Measurements from ENCODE around the gene TMEM123. TPM values are rescaled to one million over a fixed set of nuclear protein-coding genes. Genes with fewer than 3 reads are reported as not detected.

Gene TMEM123
- total and polyA plus RNA-seq, 2 of the 13 experiments (the other 11 are each of a cell fraction or from before 2014, with no cell fraction given) = 365 to 2,761 TPM

- no peak for TF ChIP-seq ZNF143 (CRISPR knock-in tag; IDR thresholded peaks at IDR 0.05)
- TF ChIP-seq ZNF160 (CRISPR knock-in tag; IDR thresholded peaks at IDR 0.05) = no peak
- TF ChIP-seq SATB2 (CRISPR knock-in tag; IDR thresholded peaks at IDR 0.05) = 0 out of 2 replicates have a peak, but pooled peaks have one; percentile 46
- TF ChIP-seq KLF11 (CRISPR knock-in tag; IDR thresholded peaks at IDR 0.05) = peak; percentile 82; the same call in 1 of the 2 replicates
- no peak for TF ChIP-seq SMARCE1 (IDR thresholded peaks at IDR 0.05; ENCODE audit: borderline replicate concordance)
- peak; percentile 89 for TF ChIP-seq SAP130 (CRISPR knock-in tag; IDR thresholded peaks at IDR 0.05; ENCODE audit: low read depth)
- TF ChIP-seq ARHGAP35 (CRISPR knock-in tag; IDR thresholded peaks at IDR 0.05; ENCODE audit: borderline replicate concordance) = no peak
- TF ChIP-seq ZNF766 (CRISPR knock-in tag; IDR thresholded peaks at IDR 0.05; ENCODE audit: borderline replicate concordance) = peak; percentile 91; the same call in 1 of the 2 replicates
- TF ChIP-seq MIER2 (CRISPR knock-in tag; IDR thresholded peaks at IDR 0.05) = peak; percentile 57; the same call in 1 of the 2 replicates
- TF ChIP-seq HMGA1 (CRISPR knock-in tag; conservative IDR thresholded peaks at IDR 0.05) = no peak
- peak; percentile 95 for TF ChIP-seq HNF1B (CRISPR knock-in tag; IDR thresholded peaks at IDR 0.05)
- TF ChIP-seq ATF7-NPFF (CRISPR knock-in tag; IDR thresholded peaks at IDR 0.05; ENCODE audit: low read depth) = no peak
- peak; percentile 60; the same call in 1 of the 2 replicates for TF ChIP-seq RFXAP (CRISPR knock-in tag; IDR thresholded peaks at IDR 0.05; ENCODE audit: borderline replicate concordance)
- TF ChIP-seq ZSCAN31 (CRISPR knock-in tag; IDR thresholded peaks at IDR 0.05; ENCODE audit: low read depth) = 0 out of 2 replicates have a peak, but pooled peaks have one; percentile 31
- TF ChIP-seq ASH2L (IDR thresholded peaks at IDR 0.05; ENCODE audit: insufficient read length, low read depth, low read length) = no peak
- no peak for TF ChIP-seq ZNF598 (CRISPR knock-in tag; IDR thresholded peaks at IDR 0.05; ENCODE audit: borderline replicate concordance)
- TF ChIP-seq, protein P1, sequence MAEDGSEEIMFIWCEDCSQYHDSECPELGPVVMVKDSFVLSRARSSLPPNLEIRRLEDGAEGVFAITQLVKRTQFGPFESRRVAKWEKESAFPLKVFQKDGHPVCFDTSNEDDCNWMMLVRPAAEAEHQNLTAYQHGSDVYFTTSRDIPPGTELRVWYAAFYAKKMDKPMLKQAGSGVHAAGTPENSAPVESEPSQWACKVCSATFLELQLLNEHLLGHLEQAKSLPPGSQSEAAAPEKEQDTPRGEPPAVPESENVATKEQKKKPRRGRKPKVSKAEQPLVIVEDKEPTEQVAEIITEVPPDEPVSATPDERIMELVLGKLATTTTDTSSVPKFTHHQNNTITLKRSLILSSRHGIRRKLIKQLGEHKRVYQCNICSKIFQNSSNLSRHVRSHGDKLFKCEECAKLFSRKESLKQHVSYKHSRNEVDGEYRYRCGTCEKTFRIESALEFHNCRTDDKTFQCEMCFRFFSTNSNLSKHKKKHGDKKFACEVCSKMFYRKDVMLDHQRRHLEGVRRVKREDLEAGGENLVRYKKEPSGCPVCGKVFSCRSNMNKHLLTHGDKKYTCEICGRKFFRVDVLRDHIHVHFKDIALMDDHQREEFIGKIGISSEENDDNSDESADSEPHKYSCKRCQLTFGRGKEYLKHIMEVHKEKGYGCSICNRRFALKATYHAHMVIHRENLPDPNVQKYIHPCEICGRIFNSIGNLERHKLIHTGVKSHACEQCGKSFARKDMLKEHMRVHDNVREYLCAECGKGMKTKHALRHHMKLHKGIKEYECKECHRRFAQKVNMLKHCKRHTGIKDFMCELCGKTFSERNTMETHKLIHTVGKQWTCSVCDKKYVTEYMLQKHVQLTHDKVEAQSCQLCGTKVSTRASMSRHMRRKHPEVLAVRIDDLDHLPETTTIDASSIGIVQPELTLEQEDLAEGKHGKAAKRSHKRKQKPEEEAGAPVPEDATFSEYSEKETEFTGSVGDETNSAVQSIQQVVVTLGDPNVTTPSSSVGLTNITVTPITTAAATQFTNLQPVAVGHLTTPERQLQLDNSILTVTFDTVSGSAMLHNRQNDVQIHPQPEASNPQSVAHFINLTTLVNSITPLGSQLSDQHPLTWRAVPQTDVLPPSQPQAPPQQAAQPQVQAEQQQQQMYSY (CRISPR knock-in tag; IDR thresholded peaks at IDR 0.05) = 0 out of 2 replicates have a peak, but pooled peaks have one; percentile 23
- TF ChIP-seq DNMT1 (CRISPR knock-in tag; IDR thresholded peaks at IDR 0.05) = no peak
- TF ChIP-seq, protein P2, sequence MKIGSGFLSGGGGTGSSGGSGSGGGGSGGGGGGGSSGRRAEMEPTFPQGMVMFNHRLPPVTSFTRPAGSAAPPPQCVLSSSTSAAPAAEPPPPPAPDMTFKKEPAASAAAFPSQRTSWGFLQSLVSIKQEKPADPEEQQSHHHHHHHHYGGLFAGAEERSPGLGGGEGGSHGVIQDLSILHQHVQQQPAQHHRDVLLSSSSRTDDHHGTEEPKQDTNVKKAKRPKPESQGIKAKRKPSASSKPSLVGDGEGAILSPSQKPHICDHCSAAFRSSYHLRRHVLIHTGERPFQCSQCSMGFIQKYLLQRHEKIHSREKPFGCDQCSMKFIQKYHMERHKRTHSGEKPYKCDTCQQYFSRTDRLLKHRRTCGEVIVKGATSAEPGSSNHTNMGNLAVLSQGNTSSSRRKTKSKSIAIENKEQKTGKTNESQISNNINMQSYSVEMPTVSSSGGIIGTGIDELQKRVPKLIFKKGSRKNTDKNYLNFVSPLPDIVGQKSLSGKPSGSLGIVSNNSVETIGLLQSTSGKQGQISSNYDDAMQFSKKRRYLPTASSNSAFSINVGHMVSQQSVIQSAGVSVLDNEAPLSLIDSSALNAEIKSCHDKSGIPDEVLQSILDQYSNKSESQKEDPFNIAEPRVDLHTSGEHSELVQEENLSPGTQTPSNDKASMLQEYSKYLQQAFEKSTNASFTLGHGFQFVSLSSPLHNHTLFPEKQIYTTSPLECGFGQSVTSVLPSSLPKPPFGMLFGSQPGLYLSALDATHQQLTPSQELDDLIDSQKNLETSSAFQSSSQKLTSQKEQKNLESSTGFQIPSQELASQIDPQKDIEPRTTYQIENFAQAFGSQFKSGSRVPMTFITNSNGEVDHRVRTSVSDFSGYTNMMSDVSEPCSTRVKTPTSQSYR (CRISPR knock-in tag; IDR thresholded peaks at IDR 0.05; ENCODE audit: borderline replicate concordance) = no peak
- peak; percentile 49; the same call in 1 of the 2 replicates for TF ChIP-seq ZNF784 (CRISPR knock-in tag; IDR thresholded peaks at IDR 0.05; ENCODE audit: borderline replicate concordance)
- no peak for TF ChIP-seq ZNF274 (CRISPR knock-in tag; IDR thresholded peaks at IDR 0.05)
- TF ChIP-seq CCDC6 (CRISPR knock-in tag; IDR thresholded peaks at IDR 0.05) = no peak
- no peak for TF ChIP-seq ATRX (CRISPR knock-in tag; IDR thresholded peaks at IDR 0.05; ENCODE audit: borderline replicate concordance)
Observed at GRCh38 chr11:102476812-102477211, 24.2 kb upstream of the TMEM123 start (continued).

Data from HepG2 (cell line).